RWPE1 (cell line): Measurements from ENCODE around the gene AMER3.

Experiments used
- CTCF ChIA-PET: fragments of 350-600 bp; sonication (Branson Sonifier 250); formaldehyde crosslinking; extraction: SDS; loops from one replicate; lab custom pipeline; 2021; lab: Yijun Ruan, JAX
- POLR2A ChIA-PET: fragments of 400-600 bp; formaldehyde crosslinking; extraction: SDS; loops from one replicate; lab custom pipeline; 2020; ENCODE audit warnings: antibody characterized with exemption; ENCODE audit not compliant: low non-redundant PET; lab: Yijun Ruan, JAX
- DNase-seq: peaks from one replicate; pipeline ENCODE4 v3.0.0; 2012; ENCODE audit warnings: low spot score
- H3K27ac ChIP-seq: fragments of 450-650 bp; 2 replicates; pipeline ENCODE4 v1.5.1; 2017
- TF ChIP-seq, protein P1 (sequence below): fragments of 450-650 bp; conservative IDR thresholded peaks from 2 replicates; pipeline ENCODE4 v1.5.1; 2017; ENCODE audit warnings: low read depth, mild to moderate bottlenecking

Gene AMER3

DNA sequence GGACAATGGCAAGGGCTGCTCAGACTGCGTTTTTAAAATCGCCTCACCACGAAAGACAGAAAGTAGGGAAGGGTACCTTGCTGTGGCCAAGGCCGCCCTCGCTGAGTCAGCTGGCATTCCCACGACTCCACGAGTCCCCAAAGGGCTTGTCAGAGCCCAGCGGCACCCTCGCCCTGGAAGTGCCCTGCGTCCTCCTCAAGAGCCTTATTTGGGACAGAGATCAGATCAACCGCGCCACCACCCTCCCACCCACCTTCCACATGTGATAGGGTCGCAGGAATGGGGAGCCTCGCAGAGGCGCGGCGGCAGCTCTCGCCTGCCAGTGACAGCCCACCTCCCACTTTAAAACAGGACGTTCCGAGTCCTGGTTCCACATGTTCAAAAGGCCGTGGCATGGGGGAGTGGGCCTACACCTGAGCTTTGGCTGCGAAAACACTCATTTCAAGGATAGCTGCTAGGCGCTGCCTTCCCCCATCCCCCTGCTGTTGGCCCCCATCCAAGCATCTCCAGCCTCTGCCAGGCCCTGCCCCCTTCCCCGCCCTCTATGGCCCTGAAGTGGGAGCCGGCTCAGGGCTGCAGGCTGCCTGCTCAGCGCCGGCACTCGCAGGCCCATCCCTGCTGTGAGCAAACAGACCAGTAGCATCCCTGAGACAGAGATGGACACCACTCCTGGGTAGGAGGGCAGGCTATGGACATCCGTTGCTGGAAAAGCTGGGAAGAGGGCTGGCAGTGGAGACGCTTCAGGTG, 43.3 kb downstream of the AMER3 start:
- no peak for DNase-seq
- CTCF ChIA-PET = interaction anchor here (0.6 to 3.8 kb wide), 10 partner anchors 9 to 199 kb away, joined by 3 to 22 read pairs (median 4); partner anchors contain the start of gene ARHGEF4
- POLR2A ChIA-PET = no interaction called here
- H3K27ac ChIP-seq = peak overlapping the region; percentile 91
- TF ChIP-seq, protein P1, sequence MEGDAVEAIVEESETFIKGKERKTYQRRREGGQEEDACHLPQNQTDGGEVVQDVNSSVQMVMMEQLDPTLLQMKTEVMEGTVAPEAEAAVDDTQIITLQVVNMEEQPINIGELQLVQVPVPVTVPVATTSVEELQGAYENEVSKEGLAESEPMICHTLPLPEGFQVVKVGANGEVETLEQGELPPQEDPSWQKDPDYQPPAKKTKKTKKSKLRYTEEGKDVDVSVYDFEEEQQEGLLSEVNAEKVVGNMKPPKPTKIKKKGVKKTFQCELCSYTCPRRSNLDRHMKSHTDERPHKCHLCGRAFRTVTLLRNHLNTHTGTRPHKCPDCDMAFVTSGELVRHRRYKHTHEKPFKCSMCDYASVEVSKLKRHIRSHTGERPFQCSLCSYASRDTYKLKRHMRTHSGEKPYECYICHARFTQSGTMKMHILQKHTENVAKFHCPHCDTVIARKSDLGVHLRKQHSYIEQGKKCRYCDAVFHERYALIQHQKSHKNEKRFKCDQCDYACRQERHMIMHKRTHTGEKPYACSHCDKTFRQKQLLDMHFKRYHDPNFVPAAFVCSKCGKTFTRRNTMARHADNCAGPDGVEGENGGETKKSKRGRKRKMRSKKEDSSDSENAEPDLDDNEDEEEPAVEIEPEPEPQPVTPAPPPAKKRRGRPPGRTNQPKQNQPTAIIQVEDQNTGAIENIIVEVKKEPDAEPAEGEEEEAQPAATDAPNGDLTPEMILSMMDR = no peak

DNA sequence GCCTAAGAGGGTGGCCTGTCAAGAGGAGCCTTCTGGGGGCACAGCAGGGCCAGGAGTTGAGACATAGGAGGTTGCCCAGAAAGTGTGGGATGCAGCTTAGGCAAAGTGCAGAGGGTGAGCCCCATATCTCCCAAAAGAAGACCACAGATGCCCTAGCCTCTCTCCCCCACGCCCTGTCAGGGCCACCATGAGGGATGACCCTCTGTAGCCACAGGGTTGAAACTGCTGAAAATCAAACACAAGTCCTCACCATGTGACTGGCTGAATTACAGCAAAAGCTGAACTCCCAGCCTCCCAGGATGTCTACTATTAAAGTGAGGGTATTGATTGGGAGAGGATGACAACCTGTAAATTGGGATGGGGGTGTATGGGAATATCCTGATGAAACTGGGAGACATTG, 44.0 kb downstream of the AMER3 start:
- CTCF ChIA-PET = interaction anchor here (0.6 to 3.8 kb wide), 4 partner anchors 8 to 56 kb away, joined by 3 to 22 read pairs (median 10); partner anchors contain the start of gene ARHGEF4
- TF ChIP-seq, protein P1 = no peak
- peak overlapping the region; percentile 91 for H3K27ac ChIP-seq
- POLR2A ChIA-PET = no interaction called here
- no peak for DNase-seq

DNA sequence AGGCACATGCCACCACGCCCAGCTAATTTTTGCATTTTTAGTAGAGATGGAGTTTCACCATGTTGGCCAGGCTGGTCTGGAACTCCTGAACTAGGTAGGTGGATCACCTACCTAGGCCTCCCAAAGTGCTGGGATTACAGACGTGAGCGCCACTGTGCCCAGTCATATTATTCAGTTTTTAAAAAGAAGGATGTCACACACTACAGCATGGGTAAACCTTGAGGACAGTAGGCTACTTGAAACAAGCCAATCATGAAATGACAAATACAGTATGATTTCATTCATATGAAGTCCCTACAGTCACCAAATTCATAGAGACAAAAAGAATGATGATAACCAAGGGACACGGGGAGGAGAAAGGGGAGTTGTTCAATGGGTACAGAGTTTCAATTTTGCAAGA, 50.3 kb downstream of the AMER3 start:
- TF ChIP-seq, protein P1 = no peak
- POLR2A ChIA-PET = no interaction called here
- CTCF ChIA-PET = no interaction called here
- H3K27ac ChIP-seq = 0 out of 2 replicates have a peak overlapping the region, but pooled peaks have one; percentile 31
- no peak for DNase-seq

DNA sequence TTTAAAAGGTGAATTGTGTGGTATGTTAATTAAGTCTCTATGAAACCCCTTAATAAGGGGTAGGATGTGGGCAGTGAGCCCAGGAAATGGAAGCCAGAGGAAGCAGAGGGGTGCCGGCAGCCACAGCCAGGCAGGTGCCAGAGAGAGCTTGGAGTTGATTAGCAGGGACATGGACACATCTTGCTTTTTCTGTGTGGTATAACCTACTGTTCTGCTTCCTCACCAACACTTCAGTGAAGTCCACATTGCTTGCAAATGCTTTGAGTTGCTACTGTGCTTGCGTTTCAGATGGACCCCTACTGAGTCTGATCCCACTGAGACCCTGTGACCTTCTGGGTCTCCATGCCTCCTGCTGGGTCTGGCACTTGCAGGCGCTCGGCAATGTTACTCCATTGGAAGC, 51.0 kb downstream of the AMER3 start:
- TF ChIP-seq, protein P1 = no peak
- ChIA-PET POLR2A (no interaction called here), CTCF (no interaction called here)
- H3K27ac ChIP-seq = peak overlapping the region; percentile 100
- DNase-seq = no peak

DNA sequence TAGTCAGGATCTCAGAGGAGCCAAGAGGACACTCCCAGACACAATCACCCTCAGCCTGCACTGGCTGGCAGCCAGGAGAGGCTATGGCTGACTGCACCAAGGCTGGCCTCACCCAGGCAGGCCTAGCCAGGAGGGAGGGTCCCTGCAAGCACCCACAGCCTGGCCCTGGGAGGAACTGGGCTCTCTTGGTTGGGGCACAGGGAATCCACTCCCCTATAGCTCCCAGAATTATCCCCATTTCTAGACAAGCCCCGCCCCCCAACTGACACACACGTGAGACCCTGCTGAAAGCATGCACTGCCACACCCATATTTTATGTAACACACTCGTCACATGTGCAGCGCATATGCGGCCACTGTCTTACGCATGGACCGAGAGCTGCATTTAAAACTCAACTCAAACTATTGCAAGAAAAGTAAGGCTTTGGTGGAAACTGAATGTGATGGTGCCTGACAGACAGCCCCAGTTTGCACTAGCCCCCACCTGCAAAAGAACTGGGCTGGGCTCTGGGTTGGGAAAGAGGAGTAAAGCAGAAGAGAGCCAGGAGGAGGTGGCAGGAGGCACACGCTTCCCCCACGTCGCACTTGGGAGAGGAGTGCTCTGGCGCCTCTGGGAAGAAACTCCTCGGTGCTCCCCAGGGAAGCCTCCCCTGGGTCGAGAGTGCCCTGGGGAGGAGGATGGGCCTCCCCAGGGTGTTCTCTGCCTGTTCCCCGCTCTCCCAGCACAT, 52.5 kb downstream of the AMER3 start:
- TF ChIP-seq, protein P1 = no peak
- ChIA-PET CTCF (interaction anchor here (2.0 kb wide), 1 partner anchor 10 kb away, joined by 14 read pairs; no protein-coding TSS in a partner anchor), POLR2A (interaction anchor here (0.5 kb wide), 1 partner anchor 155 kb away, joined by 6 read pairs; no protein-coding TSS in a partner anchor)

More for the DNA sequence above, 52.5 kb downstream of the AMER3 start:
- peak overlapping the region; percentile 100 for H3K27ac ChIP-seq
- DNase-seq = peak; percentile 66
